ENCODE data around the gene MTERF2.
"Not testable (repeated sequence)": the region's sequence is repeated elsewhere in the genome, so short reads cannot be mapped to it uniquely, and the experiment has no call there.

Gene MTERF2
- total RNA-seq: 10.7 reads per million, percentile 33 among the genes with 10 or more reads in this experiment

GRCh38 chr12:106986625-106987389, at the start of gene MTERF2:
TSS of gene MTERF2 (minus strand) at chr12:106987146. CDS start at chr12:106978714, 8,432 bp downstream.
- DNase-seq: peak; percentile 74

GRCh38 chr12:107035733-107036132, 48.8 kb upstream of the MTERF2 start:
- DNase-seq: no peak

- DNase-seq: no peak
Measured at GRCh38 chr12:107033758-107034739, 47.1 kb upstream of the MTERF2 start.

- no peak for DNase-seq
Measured at GRCh38 chr12:107032266-107032665, 45.3 kb upstream of the MTERF2 start.

GRCh38 chr12:107031061-107031460, 44.1 kb upstream of the MTERF2 start:
- no peak for DNase-seq

- no peak for DNase-seq
Measured at GRCh38 chr12:107029081-107029480, 42.1 kb upstream of the MTERF2 start.

GRCh38 chr12:107027636-107028053, 40.7 kb upstream of the MTERF2 start:
- no peak for DNase-seq

- no peak for DNase-seq
Measured at GRCh38 chr12:107026806-107027635, 40.1 kb upstream of the MTERF2 start.

GRCh38 chr12:107026356-107026755, 39.4 kb upstream of the MTERF2 start:
- not testable (repeated sequence) for DNase-seq

GRCh38 chr12:107025671-107026070, 38.7 kb upstream of the MTERF2 start:
- no peak for DNase-seq

- no peak for DNase-seq
Measured at GRCh38 chr12:107019546-107019945, 32.6 kb upstream of the MTERF2 start.

- DNase-seq: no peak
Measured at GRCh38 chr12:107017042-107017441, 30.1 kb upstream of the MTERF2 start.

- no peak for DNase-seq
Measured at GRCh38 chr12:107014055-107014454, 27.1 kb upstream of the MTERF2 start.

GRCh38 chr12:107012736-107013425, 25.9 kb upstream of the MTERF2 start:
- DNase-seq: no peak

- no peak for DNase-seq
Measured at GRCh38 chr12:107011519-107011918, 24.6 kb upstream of the MTERF2 start.

- DNase-seq: no peak
Measured at GRCh38 chr12:107007411-107007810, 20.5 kb upstream of the MTERF2 start.

- DNase-seq: not testable (repeated sequence)
Measured at GRCh38 chr12:107002665-107003064, 15.7 kb upstream of the MTERF2 start.

GRCh38 chr12:106999446-106999845, 12.5 kb upstream of the MTERF2 start:
- no peak for DNase-seq

GRCh38 chr12:106997916-106998315, 11.0 kb upstream of the MTERF2 start:
- no peak for DNase-seq

GRCh38 chr12:106996102-106996501, 9.2 kb upstream of the MTERF2 start:
- not testable (repeated sequence) for DNase-seq

GRCh38 chr12:106994579-106995220, 7.8 kb upstream of the MTERF2 start:
- DNase-seq: no peak

Measured in effector CD4-positive, alpha-beta T cell (primary cell).